SK-N-MC (cell line): ENCODE measurements around the gene ANTXRL.

Experiments
- EZH2 ChIP-seq: fragments of 200-600 bp; sonication (generic); IDR thresholded peaks from one replicate; pipeline ENCODE4 v1.6.1; 2017; ENCODE audit warnings: antibody characterized with exemption
- FOXP2 ChIP-seq: optimal IDR thresholded peaks from 2 replicates; pipeline ENCODE3; 2011; ENCODE audit warnings: mild to moderate bottlenecking, moderate library complexity; ENCODE audit not compliant: insufficient read depth; ENCODE audit errors: extremely low read length, control extremely low read depth
- POLR2AphosphoS5 ChIP-seq: IDR thresholded peaks from 2 replicates; pipeline ENCODE4 v1.6.1; 2012; ENCODE audit warnings: mild to moderate bottlenecking, low read depth, low read length, borderline replicate concordance

GRCh38 chr10:46250481-46250880 is 36.3 kb upstream of the ANTXRL start:
- TF ChIP-seq EZH2 (no peak), POLR2AphosphoS5 (no peak), FOXP2 (no peak)
